Type B pancreatic cell (in vitro differentiated cells): Measurements from ENCODE around the gene ANKS1A. TPM values are rescaled to one million over a fixed set of nuclear protein-coding genes. Genes with fewer than 3 reads are reported as not detected.
A peak's percentile ranks its signal among the peaks of the same experiment; 100 is the strongest.

Source experiments
- DNase-seq: peaks from one replicate; pipeline ENCODE4 v3.0.0; 2021; ENCODE audit warnings: mixed read lengths; ENCODE audit not compliant: unreplicated experiment; ENCODE audit errors: extremely low spot score
- H3K27ac Mint-ChIP-seq: 2 replicates; pipeline ENCODE4 v1.8.0; 2021; ENCODE audit warnings: mild to moderate bottlenecking, mixed read lengths
- H3K27me3 Mint-ChIP-seq: 2 replicates; pipeline ENCODE4 v1.8.0; 2021; ENCODE audit warnings: mixed read lengths
- H3K36me3 Mint-ChIP-seq: 2 replicates; pipeline ENCODE4 v1.8.0; 2021; ENCODE audit warnings: mixed read lengths
- H3K4me1 Mint-ChIP-seq: one replicate; pipeline ENCODE4 v1.8.0; 2021; ENCODE audit warnings: mixed read lengths; ENCODE audit not compliant: unreplicated experiment
- H3K4me3 Mint-ChIP-seq: 2 replicates; pipeline ENCODE4 v1.8.0; 2021; ENCODE audit warnings: mild to moderate bottlenecking, mixed read lengths
- H3K9me3 Mint-ChIP-seq: 2 replicates; pipeline ENCODE4 v1.8.0; 2021; ENCODE audit warnings: mixed read lengths
- total RNA-seq: library from RNA; stranded (reverse); gene quantifications from 2 replicates; pipeline ENCODE4 v1.2.1, GENCODE V29; 2021; ENCODE audit warnings: low replicate concordance
- TF ChIP-seq, protein P1 (sequence below): fragments of 200-600 bp; sonication (generic); conservative IDR thresholded peaks from 2 replicates; pipeline ENCODE4 v1.5.0; 2021; ENCODE audit warnings: antibody characterized with exemption, mild to moderate bottlenecking

ANKS1A gene
- total RNA-seq, 1 donor from 2014 or later, result 28.0 TPM

DNA sequence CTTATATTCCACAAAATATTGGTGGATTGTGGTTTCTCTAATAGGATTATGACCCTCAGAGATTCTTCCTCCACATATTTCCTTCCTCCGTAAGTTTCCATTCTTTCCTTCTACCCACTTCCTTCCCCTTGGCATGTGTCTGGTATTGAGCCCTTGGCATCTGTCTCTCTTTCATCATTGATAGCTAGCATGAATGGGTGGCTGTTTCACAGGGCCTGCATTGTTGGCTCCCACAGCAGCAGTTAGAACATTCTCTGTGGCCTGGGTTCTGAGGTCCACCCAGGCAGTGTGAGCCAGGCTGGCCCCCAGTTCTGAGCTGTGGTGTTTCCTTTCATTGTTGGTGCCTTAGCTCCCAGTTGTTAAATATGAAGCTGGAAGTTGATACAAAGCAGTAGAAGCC lies 125.3 kb downstream of the ANKS1A start:
- Mint-ChIP-seq H3K36me3 (peaks cover 16% of the 10 kb centered on the region), H3K4me1 (peaks cover 43% of the 10 kb centered on the region), H3K4me3 (no peak overlapping the region), H3K27me3 (no peaks in the 10 kb centered on the region), H3K9me3 (no peaks in the 10 kb centered on the region), H3K27ac (no peak overlapping the region)
- TF ChIP-seq, protein P1, sequence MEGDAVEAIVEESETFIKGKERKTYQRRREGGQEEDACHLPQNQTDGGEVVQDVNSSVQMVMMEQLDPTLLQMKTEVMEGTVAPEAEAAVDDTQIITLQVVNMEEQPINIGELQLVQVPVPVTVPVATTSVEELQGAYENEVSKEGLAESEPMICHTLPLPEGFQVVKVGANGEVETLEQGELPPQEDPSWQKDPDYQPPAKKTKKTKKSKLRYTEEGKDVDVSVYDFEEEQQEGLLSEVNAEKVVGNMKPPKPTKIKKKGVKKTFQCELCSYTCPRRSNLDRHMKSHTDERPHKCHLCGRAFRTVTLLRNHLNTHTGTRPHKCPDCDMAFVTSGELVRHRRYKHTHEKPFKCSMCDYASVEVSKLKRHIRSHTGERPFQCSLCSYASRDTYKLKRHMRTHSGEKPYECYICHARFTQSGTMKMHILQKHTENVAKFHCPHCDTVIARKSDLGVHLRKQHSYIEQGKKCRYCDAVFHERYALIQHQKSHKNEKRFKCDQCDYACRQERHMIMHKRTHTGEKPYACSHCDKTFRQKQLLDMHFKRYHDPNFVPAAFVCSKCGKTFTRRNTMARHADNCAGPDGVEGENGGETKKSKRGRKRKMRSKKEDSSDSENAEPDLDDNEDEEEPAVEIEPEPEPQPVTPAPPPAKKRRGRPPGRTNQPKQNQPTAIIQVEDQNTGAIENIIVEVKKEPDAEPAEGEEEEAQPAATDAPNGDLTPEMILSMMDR, result no peak
- no peak for DNase-seq

DNA sequence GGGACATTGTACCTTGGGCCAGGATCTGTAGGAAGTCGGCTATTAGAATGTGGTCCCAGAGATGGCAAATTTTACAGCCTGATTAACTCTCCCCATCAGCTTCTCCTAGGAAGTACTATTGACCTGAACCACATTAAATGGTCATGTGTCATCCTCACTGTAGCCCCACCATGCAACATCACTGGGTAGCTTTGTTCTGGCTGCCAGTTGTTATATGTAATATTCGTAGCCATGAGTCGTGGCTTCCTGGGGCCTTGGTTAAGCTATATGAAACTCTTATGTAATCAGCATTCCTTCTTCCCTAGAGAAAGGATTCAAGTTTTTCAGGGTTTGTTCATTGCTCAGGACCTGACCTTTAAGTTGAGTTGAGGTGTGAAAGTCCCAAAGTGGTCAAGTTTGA lies 125.7 kb downstream of the ANKS1A start:
- DNase-seq, result no peak
- TF ChIP-seq, protein P1, result no peak
- H3K4me3 Mint-ChIP-seq, result no peak overlapping the region
- no peaks in the 10 kb centered on the region for H3K27me3 Mint-ChIP-seq
- H3K27ac Mint-ChIP-seq, result peak overlapping the region; percentile 48
- H3K36me3 Mint-ChIP-seq, result peaks cover 20% of the 10 kb centered on the region
- no peaks in the 10 kb centered on the region for H3K9me3 Mint-ChIP-seq
- H3K4me1 Mint-ChIP-seq, result peaks cover 48% of the 10 kb centered on the region

- no peak overlapping the region for H3K4me3 Mint-ChIP-seq
- H3K36me3 Mint-ChIP-seq, result peaks cover 22% of the 10 kb centered on the region
- H3K27ac Mint-ChIP-seq, result peak overlapping the region; percentile 39
- H3K4me1 Mint-ChIP-seq, result peaks cover 48% of the 10 kb centered on the region
- no peaks in the 10 kb centered on the region for H3K27me3 Mint-ChIP-seq
- no peak for DNase-seq
- H3K9me3 Mint-ChIP-seq, result no peaks in the 10 kb centered on the region
- TF ChIP-seq, protein P1, result no peak
Measured at GRCh38 chr6:35015476-35015875, 126.4 kb downstream of the ANKS1A start.

DNA sequence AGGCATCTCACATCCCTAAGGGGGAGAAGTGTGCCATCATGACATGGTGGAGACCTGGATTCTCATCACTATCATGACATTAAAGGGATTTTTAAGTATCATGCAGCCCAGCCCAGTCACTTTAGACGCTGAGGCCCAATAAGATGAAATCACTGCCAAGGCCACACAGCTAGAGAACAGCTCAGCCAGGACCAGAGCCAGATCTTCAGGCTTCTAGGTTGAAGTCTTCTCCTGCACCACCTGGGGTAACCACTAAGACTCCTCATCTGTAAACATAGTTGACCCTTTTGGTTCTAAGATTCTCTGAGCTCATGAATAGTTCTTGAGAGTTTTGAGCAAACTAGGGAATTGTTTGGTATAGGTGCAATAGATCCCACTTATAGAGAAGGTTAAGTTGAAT lies 126.9 kb downstream of the ANKS1A start:
- Mint-ChIP-seq H3K9me3 (no peaks in the 10 kb centered on the region), H3K27ac (peak overlapping the region; percentile 92), H3K36me3 (peaks cover 18% of the 10 kb centered on the region), H3K27me3 (no peaks in the 10 kb centered on the region), H3K4me1 (peaks cover 43% of the 10 kb centered on the region), H3K4me3 (peak overlapping the region; percentile 79)
- TF ChIP-seq, protein P1, result no peak
- no peak for DNase-seq

DNA sequence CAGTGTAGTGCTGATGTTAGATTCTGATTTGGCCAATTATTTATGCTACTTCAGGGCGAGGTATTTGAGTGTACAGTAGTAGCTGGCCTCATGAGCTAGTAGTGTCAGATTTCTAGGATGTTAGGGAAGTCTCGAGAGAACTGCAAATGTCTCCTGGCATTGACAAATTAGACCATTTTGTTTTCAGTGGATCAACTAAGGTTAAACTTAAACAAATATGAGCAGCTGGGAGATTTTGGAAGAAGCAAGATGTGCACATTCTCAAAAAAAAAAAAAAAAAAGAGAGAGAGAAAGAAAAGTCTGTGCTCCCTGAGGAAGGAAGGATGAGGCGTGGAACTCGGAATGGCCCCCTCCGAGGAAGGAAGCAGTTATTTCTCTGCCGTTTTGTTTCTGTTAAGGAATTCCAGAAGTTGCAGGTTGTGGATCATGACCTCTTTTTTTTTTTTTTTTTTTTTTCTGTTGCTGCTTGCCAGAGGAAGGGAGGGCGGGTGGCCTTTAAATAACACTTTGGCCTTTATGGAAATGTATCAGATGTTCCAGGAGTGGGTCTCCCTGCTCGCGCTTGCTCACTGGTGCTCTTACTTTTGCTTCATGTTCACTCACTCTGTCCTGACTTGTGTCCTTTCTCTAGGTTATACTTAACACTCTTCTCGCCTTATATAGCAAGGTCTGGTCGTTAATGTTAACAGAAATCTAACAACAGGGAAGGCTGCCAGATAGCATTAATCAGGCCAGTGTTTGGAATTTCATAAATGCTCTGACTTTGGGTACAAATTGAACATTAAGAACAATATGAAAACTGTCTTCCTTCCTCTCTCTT lies 127.7 kb downstream of the ANKS1A start:
- Mint-ChIP-seq H3K27me3 (no peaks in the 10 kb centered on the region), H3K36me3 (peaks cover 15% of the 10 kb centered on the region), H3K27ac (peak overlapping the region; percentile 92), H3K9me3 (no peaks in the 10 kb centered on the region), H3K4me1 (peaks cover 36% of the 10 kb centered on the region), H3K4me3 (peak overlapping the region; percentile 79)
- TF ChIP-seq, protein P1, result no peak
- DNase-seq, result no peak
